SKM-1 (cell line): Measurements from ENCODE around the gene BCAS3.

ENCODE experiments used
- DNase-seq: peaks from one replicate; lab custom pipeline; 2025; ENCODE audit not compliant: unreplicated experiment; lab: John Stamatoyannopoulos, UW

Gene BCAS3

DNA sequence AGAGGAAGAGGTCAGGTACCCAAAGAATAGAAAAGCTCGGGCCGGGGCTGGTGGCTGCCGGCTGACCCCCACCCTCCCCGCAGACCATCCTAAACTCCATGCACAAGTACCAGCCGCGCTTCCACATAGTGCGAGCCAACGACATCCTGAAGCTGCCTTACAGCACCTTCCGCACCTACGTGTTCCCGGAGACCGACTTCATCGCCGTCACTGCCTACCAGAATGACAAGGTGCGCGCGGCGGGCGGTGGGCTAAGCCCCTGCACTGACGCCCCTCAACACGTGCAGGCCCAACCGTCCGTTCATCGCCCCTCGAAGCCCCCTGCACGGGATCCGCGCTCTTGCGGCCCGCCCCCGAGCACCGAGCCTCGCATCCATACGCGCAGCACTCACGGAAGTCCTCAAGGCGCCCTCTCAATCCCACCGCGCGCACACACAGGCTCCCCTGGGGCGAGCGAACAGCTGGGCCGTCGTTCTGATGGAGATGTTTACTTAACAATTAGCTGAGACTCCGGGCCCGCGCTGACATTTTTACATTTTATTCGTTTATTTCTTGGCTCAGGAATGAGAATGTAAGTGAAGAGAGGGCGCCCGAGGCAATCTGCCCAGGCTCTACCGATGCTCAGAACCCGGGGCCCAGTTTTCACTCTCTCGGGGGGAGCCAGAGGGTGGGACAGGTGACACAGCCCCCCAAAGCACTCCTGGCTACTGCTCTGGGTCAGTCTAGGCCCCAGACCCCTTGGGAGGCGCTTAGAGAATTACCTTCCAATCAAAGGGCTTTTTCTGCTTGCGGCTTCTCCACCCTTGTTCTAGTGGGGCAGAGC is 725.5 kb downstream of the BCAS3 start:
- DNase-seq, result no peak

DNA sequence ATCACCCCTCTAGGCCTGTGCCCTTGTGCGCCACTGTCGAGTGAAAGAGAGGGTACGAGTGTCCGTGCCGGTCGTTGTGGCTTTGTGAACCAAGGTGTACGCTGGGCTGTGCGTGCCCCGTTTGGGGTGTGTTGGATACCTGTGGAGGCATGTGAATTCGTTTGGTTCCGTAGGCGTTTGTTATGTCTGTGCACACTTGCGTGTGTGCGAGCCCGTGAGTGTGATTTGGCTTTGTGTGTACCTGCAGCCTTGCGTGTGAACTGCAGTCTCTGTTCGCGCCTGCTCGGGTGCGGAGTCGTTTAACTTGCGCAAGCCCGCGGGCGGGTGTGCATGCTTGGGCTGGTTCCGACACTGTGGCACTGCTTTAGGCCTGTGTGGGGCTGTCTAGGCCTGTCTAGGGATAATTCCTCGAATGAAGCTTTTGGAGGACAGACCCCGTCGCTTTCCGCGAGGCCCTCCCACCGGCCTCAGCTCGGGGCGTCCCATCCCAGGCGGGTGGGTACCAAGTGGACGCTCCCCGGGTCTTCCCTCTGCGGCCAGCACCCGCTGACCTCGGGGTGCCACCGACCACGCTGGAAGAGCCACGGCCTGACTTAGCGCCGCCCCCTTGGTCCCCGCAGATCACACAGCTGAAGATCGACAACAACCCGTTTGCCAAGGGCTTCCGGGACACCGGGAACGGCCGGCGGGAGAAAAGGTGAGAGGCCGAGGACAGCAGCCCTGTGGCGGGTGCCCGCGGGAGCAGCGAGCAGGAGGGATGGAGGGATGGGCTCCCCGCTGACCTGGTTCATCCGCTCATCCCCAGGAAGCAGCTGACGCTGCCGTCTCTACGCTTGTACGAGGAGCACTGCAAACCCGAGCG is 726.4 kb downstream of the BCAS3 start:
- no peak for DNase-seq

DNA sequence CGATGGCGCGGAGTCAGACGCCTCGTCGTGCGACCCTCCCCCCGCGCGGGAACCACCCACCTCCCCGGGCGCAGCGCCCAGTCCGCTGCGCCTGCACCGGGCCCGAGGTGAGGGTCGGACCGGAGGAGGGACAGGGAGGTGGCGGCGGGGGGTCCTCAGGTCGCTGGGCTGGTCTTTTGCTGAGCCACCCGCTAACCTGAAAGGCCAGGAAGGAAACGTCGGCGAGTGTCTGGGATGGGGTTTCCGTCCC is 726.9 kb downstream of the BCAS3 start:
- DNase-seq, result no peak

DNA sequence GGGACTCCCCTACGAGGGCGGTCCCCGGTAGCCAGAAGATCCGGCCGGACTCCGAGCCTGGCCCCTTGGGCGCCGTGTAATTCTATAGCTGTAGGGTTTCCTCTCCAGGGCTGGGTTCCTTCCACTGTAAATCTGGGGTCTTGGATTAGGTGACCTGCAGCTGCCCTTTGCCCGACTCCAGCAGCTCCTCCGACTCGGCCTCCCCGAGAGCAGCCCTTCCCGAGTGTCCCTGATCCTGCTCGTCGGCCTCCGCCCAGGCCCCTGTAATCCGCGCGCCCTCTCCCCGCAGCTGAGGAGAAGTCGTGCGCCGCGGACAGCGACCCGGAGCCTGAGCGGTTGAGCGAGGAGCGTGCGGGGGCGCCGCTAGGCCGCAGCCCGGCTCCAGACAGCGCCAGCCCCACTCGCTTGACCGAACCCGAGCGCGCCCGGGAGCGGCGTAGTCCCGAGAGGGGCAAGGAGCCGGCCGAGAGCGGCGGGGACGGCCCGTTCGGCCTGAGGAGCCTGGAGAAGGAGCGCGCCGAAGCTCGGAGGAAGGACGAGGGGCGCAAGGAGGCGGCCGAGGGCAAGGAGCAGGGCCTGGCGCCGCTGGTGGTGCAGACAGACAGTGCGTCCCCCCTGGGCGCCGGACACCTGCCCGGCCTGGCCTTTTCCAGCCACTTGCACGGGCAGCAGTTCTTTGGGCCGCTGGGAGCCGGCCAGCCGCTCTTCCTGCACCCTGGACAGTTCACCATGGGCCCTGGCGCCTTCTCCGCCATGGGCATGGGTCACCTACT is 727.4 kb downstream of the BCAS3 start:
- no peak for DNase-seq

DNA sequence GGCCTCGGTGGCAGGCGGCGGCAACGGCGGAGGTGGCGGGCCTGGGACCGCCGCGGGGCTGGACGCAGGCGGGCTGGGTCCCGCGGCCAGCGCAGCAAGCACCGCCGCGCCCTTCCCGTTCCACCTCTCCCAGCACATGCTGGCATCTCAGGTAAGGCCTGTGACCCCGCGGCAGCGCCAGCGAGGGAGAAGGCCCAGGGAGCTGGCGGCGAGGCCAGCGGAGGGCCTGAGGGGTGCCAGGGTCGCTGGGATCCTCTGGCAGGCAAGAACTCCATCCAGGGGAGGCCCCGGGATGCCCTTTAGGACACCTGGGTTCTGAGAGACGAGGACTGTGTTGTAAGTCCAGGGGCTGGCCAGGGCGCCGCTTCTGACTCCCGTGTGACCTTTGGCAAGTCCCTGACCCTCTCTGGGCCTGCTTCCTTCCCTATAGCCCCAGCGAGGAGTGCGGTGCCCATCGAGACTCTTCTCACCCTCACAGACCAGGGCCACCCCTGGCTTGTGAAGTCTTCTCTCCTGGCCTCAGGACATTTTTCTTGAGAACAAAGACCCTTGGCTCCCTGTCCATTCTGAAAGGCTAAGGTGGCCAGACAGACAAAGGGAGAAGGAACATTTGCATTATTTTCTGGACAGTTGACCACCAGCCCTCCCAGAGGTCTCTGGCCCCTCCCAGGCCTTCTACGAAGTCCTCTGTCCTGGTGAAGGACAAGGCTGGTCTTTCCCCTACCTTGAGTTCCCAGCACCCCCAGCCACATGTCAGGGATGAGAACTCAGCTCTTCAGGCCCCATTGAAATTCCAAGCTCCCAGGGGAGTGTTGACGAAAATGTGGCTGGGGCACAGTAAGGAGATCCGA is 728.3 kb downstream of the BCAS3 start:
- no peak for DNase-seq

DNA sequence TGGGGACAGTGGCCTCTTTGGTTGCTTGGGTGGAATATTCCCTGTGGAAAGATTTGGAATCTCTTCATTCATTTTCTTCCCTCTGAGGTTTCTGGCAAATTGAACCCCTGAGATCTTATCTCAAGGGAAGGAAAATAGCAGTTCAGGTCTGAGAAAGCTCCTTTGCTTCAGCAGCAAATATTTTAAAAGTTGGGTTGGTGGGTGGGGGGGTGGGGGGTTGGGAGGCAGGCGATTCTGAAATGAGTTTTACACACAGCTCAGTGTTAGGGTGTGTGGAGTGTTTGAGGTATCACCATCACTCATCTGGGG is 728.8 kb downstream of the BCAS3 start:
- DNase-seq, result no peak

DNA sequence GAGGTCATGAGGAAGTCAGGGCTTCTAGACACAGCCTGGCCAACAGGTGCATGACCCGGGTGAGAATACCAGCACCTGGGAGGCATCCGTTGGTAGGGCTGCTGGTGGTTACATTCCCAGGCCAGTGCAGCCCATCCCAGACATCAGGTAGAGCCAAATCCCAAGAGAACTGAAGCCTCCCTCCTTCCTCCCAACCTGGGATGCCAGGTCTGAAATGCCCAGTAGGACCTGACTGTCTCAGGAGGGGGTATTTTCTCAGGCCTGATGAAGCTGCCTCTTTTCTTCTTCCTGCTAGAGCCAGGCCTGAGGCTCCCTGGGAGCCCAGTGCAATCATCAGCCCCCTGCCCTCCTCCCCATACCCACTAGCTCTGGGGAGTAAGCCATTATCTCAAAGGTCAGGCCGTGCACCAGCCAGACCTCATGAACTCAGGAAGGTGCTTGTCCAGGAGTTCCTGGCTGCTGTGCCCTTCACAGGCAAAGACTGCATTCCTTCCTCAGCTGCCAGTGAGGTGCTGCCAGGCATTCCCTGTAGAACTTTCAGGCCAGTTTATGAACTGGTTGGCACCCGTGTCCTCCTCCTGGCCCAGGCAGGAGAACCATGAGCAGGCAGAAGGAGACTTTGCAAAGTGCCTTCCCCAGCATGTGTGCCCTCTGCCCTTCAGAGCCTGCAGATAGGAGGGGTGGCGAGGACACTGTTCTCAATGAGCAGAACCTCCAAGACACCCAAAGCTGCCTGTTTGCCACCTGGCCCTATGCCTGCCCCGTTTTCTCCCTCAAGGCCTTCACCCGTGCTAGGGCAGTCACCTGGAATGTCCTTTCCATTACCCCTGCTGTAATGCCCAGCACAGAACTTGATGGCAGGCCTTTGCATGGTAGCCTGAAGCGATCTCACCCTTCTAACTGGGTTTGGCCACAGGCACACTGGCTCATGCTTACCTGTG is 729.6 kb downstream of the BCAS3 start:
- no peak for DNase-seq

DNA sequence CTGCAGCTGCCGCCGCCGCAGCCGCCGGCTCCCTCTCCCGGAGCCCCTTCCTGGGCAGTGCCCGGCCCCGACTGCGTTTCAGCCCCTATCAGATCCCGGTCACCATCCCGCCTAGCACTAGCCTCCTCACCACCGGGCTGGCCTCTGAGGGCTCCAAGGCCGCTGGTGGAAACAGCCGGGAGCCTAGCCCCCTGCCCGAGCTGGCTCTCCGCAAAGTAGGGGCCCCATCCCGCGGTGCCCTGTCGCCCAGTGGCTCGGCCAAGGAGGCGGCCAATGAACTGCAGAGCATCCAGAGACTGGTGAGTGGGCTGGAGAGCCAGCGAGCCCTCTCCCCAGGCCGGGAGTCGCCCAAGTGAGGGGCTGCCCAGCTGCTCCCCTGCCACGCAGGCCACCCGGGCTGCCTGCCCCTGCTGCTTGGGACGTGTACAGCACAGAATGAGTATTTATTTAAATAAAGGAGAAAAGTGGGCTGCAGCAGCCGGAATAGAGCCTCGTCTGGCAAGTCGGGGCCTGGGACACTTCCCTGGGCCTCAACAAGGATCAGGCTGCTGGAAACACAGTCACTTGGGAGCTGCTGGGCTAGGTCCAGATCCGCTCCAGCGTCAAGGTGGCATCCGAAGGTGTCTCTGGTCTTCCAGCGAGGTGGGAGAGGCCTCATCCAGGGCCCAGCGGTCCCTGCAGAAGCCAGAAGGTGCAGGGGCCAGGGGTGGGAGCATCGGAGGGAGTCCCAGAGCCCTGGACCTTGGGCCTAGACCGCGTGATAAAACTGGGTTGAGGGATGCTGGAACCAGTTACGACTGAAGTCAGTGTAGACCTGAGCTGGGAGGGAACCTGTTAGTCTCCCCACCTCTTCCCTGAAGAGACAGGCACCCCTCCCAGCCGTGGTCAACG is 730.7 kb downstream of the BCAS3 start:
- no peak for DNase-seq

DNA sequence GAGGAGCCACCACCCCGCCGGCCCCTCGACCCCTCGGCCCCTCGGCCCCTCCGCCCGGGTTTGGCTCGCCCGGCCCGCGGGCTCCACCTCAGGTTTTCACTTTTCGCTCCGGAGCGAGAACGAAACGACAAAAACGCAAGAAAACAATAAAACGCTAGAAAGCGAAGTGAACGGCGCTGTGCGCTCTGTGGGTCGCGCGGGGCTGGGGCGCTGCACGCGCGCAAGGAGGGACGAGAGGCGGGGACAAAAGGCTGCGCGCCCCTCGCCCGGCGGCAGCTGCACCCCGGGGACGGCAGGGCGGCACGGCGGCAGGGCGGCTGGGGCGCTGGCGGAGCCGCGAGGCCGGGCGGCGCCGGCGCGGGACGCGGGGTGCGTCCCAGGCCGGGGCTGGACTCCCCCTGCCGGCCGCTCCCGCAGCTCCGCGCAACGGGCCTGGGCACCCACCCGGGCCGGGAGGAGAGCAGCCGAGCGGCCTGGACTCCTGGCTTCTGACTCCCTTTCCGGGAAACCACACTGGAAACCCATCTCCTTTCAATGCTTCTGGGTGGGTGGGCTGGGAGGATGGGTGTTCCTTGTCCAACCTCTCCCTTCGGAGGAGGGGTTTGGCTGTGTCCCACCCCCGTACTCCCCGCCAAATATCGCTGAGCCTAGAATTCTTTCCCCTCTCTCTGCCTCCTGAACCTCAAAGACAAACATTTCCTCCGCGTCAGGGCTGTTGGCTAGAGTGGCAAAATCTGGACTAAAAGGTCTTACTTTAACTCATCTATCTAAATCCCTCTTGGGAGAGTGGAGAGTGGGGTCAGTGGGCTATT is 731.9 kb downstream of the BCAS3 start:
- peak; percentile 49 for DNase-seq

DNA sequence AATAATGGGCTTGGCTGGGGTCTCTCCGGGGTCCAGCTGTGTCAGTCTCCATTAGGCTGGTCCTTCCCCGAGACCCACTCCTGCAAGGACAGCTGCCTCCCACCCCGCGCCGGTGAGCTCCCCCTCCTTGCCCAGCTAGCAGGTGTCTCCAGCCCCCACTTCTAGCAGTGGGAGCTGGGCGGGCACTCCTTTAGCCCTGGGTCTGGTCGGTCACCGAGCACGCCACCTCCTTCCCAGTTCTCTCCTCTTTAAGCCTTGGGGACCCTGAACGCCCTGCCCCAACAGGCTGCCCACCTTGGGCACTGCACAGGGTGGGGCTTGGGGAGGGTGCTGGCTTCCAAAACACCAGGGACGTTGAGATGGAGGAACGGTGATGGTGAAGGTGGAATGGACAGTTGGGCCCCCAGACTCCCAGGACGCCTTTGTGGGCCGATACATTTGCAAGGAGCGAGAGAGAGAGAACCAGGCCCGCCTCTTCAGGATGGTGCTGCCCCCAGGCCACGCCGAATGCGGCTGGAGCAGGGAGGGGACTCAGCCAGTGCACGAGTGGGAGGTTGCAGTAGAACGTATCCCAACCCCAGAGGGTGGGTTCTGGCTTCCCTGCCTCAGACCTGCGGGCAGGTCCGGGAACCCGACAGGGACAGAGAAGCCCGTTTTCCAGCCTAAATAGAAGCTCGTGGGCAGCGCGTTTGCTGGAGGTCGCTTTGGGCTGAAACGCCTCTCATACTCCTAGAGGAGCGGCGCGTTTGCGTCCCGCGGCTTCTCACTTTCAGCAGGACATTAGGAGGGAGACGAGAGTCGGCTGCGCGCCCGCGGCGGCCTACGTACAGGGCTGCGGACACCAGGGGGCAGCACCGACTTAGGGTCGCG is 732.7 kb downstream of the BCAS3 start:
- DNase-seq, result no peak

DNA sequence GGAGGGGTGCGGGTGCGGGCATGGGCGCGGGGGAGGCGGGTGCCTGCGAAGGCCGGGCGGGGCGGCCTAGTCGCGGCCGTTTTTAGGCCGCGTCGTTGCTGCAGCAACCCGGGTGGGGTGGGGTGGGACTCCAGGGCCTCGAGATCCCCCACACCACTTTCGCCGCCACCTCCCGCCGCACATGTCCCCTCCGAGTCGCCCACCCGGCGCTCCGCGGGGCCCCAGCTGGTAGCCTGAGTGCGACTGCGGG is 733.3 kb downstream of the BCAS3 start:
- no peak for DNase-seq

DNA sequence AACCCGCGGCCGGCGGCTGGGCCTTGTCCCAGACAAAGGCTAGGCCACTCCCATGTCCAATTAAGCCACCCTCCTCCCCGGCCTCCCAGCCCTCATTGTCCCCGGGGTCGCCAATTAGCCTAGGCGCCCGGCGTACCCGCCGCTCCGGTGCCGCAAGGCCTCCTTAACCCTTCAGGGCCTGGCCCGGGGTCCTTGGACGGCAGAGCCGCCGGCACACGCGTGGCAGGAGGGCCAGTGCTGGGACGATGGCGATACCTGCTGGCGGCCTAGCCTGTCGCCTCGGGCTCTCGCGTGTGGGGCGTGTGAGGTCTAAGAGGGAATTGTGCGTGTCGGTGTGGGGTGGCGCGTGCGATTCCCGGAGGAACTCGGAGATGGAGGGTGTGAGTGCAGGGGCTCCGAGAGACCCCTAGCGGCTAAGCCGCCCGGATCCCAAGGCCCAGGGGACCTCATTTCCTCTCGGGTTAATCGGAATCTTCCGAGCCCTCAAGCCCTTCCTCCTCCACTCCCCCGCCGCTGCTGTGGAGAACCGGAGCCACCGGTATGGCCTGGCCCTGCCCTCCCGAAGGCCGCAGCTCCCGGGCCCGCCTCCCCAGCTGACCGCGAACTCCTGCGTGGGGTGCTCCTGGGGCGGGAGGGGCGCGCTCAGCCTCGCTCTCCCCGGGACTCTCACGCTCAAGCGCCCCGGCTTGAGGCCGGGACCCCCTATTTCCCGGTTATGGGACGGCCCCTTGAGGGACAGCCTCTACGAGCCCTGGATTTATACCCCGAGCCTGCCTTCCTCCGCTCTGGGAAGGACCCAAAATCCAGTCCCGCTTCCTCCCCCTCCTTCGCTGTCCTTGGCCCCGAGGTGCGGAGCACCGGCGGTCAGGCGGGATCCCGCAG is 733.9 kb downstream of the BCAS3 start:
- DNase-seq, result no peak

DNA sequence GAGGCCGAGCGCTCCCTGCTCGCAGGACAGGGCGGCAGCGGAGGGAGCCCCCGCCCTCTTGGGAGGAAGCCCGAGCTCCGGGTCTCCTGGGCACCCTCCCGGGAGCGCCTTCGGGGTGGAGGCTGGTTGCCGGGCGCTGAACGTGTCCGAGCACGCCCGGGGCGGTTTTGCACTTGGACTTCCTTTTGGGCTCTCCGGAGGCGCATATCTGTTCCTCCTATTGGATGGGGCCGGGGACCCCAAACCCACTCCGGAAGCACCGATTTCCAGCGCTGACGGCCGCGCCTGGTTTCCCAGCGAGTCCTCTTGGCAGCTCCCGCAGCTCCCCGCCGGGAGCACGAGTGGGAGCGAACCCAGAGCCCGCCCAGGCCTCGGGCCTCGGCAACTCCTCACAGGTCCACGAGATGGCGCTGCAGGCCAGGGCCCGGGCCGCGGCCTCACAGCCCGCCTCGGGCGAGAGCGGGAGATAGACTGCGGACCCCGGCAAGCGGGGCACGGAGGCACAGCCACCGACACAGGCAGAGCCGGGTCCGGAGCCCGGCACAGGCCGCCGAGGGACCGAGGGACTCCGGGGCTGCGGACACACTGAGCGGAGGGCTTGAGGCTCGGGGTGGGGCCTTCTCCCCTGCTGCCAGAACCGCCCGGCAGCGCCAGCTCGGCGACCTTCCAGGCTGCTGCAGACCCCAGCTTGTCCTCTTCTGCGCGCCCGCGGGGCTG is 734.6 kb downstream of the BCAS3 start:
- peak; percentile 61 for DNase-seq

DNA sequence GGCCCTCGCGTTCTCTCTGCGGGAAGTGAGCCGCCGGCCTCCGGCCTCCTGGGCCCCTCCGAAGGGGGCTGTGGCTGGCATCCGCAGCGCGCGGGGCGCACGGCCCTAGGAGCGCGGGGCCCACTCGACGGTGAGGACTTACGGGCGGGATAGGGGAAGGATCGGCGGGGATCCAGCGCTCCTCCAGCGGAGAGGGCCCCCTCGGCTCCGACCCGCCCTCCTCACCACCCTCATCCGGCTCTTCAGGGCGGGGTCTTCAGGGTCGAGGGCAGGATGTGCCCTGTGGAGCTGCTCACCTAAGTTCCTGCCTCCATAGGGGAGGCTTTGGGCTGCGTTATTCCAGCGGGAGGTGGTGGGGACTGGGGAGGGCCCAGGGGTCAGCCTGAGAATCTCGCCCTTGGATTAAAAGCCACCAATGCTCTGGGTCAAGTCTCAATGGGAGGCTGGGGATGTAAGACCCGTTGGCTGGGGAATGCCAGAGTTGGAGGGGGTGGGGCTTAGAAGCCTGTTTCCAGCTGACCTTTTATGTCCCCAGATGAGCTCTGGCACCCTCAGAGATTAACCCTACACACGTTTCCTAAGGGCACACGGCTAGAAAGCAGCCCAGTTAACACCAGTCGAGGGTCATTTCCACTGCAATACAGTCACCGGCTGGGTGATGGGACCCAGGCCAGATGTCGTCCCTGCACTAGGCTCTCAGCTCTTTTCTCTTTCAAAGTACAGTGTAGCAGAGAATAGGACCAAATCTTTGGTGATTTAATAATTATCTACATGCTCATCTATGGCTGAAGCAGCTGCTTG is 735.4 kb downstream of the BCAS3 start:
- DNase-seq, result no peak

DNA sequence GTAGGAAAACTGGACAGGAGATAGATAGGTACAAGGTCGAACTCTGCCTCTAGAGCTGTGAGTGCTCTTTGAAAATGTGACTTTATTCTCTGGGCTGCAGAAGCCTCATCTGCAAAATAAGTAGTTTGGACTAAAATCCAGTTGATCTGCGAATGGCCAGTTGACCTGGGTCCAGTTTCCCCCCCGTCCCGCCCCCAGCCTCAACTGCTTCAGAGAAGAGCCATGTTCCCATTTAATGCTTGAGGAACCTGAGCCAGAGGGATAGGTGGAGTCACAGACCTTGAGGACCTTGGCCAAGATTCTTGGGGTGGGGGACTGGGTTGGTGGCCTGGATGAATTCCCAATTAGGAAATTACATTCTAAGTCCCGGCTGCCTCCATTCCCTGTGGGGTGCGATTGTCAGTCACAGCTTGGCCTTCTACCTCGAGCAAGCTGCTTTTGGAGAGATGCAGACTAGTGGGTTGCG is 736.0 kb downstream of the BCAS3 start:
- no peak for DNase-seq
